Measurements from ENCODE around the gene MTF2.
"Not testable (repeated sequence)": the region's sequence is repeated elsewhere in the genome, so short reads cannot be mapped to it uniquely, and the experiment has no call there.

Gene MTF2

DNA sequence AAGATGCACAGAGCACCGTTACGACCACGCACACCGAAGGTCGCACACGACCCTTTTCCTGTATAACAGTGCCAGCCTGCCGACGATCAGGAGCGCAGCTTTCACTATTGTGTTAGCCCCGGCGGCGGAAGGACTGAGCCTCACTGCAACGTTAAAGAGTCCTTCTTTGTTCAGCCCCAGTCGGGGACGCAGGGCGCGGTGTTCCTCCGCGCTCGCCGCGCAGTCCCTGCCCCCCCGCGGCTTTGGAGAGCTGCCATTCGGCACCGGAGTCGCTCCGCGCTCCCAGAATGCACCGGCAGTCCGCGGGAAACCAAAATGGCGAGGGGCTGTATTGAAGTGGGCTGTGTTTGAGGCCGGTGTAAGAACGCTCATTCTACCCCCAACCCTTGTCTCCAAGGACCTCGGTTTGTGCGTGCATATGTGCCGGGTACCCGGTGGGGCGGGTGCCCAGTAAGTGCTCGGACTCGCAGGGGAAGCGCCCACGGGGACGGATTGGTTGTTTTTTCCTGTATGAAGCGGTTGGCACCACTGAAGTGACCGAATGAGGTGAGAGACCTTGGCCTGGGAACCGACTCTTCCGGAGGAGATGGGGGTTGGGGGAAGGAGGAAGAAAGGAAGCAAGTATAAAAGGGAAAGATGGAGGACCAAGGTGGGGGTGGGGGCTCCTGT, at the start of gene MTF2:
Gene MTF2 (plus strand): TSS at position 298 of the 669 bp plus-strand sequence. CDS start 244 bp downstream, at position 542.
- DNase-seq: peak; percentile 95
- in situ Hi-C loops (cut with HindIII; ENCODE audit: low pct_ligation_motif_present, low pct_unique_long_range_greater_than_20kb, low sequenced_read_pairs): no loop called here

DNA sequence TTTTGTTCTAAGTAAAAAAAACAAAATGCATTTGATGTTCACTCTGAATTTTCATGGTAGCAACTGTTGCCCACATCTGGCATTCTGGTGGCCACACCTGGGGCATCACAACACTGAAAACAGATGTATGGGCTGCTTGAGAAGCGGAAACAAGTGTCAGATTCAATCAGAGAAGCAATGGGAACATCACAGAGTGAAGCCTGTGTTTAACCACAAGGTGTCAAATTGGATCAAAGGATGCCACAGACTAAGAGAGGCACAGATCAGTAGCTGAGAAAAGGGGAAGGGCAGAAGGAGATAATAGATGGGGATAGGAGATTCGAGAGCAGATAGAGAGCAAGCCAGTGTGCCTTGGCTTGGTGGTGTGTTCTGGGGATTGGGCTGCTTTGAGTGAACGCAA, 49.8 kb upstream of the MTF2 start:
- no peak for DNase-seq
- in situ Hi-C loops (cut with HindIII; ENCODE audit: low pct_ligation_motif_present, low pct_unique_long_range_greater_than_20kb, low sequenced_read_pairs): no loop called here

DNA sequence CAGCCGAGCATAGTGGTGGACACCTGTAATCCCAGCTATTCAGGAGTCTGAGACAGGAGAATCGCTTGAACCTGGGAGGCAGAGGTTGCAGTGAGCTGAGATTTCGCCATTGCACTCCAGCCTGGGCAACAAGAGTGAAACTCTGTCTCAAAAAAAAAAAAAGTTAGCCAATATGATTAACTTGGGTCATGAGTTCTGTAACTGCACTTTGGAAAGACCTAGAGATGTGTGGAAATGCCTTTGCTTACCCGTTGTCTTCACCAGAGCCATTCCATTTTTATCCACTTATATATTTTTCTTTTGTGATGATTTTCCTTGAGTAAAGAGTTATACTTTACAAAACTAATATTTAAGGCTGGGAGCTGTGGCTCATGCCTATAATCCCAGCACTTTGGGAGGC, 48.9 kb upstream of the MTF2 start:
- in situ Hi-C loops (cut with HindIII; ENCODE audit: low pct_ligation_motif_present, low pct_unique_long_range_greater_than_20kb, low sequenced_read_pairs); DNase-seq: not testable (repeated sequence)

DNA sequence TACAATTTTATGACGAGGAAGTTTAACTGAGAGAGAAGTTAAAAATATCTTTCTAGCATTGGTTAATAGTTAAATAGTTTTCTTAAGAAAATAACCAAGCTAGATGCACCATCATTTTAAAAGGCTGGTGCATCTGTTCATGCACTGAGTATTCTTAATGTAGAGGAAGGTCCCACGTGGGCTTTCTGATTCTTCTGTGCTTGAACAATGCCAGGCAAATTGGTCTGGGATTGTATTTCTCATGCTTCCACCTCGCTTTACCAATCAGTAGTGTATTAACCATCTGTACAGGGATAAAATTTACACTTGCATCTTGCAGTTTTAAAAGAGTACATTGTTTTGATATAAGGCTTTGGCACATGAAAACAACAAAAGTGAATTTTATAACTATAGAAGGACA, 47.4 kb upstream of the MTF2 start:
- no peak for DNase-seq
- in situ Hi-C loops (cut with HindIII; ENCODE audit: low pct_ligation_motif_present, low pct_unique_long_range_greater_than_20kb, low sequenced_read_pairs): no loop called here

DNA sequence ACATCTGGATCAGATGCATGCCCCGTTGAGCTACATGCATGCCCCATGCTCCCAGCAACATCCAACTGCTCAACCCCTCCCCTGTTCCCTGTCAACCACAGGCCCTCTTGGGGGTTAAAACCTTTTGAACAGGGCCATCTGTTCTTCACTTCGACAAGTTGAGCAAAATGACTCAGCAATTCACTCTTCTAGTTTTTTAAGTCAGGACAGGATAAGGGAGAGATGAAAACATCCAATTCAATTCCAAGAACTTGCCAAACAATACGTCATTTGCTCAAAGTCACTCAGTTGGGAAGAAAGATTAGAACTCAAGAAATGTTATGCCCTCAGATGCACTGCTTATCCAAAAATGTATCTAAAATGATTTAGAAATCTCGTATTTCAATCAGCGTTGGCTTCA, 46.1 kb upstream of the MTF2 start:
- no peak for DNase-seq
- in situ Hi-C loops (cut with HindIII; ENCODE audit: low pct_ligation_motif_present, low pct_unique_long_range_greater_than_20kb, low sequenced_read_pairs): no loop called here

DNA sequence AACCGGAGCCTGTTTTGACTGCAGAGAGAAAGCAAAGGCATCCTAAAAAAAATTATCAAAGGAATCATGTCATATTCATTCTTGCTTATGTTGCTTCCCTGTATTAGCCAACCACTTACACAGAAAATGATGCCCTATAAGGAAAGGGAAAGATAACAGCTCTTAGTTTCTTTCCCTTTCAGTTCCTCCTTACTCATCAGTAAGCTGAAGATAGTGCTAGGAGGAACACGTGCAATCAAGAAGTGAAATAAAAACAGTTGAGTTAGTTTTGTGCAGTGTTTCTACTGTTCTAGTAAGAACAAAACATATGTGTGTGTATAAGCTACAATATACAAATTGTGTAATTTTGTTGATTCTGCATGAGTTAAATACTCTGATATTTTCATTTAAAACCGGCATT, 45.3 kb upstream of the MTF2 start:
- in situ Hi-C loops (cut with HindIII; ENCODE audit: low pct_ligation_motif_present, low pct_unique_long_range_greater_than_20kb, low sequenced_read_pairs): no loop called here
- no peak for DNase-seq

DNA sequence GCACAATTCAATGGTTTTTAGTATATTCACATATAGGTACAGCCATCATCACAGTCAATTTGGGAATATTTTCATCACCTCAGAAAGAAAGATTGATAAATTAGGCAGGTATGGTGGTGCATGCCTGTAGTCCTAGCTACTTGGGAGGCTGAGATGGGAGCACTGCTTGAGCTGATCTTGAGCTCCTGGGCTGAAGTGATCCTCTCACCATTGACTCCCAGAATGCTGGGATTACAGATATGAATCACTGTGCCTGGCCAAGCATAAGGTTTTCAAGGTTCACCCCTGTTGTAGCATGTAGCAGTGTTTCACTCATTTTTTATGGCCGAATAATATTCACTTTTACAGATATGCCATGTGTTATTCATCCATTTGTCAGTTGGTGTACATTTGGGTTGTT, 44.7 kb upstream of the MTF2 start:
- in situ Hi-C loops (cut with HindIII; ENCODE audit: low pct_ligation_motif_present, low pct_unique_long_range_greater_than_20kb, low sequenced_read_pairs): no loop called here
- DNase-seq: no peak

DNA sequence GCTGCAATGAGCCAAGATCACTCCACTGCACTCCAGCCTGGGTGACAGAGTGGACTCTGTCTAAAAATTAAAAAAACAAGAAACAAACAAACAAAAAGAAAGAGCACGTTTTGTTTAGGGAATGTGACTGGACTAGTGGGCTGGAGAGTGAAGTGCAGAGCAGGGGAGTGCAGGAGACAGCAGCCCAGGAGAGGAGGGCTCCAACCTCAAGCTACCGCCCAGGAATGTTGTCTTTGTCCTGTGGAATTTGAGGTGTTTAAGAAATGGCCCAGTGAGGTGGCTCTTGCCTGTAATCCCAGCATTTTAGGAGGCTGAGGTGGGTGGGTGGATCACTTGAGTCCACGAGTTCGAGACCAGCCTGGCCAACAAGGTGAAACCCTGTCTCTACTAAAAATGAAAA, 42.4 kb upstream of the MTF2 start:
- DNase-seq: no peak
- in situ Hi-C loops (cut with HindIII; ENCODE audit: low pct_ligation_motif_present, low pct_unique_long_range_greater_than_20kb, low sequenced_read_pairs): no loop called here

DNA sequence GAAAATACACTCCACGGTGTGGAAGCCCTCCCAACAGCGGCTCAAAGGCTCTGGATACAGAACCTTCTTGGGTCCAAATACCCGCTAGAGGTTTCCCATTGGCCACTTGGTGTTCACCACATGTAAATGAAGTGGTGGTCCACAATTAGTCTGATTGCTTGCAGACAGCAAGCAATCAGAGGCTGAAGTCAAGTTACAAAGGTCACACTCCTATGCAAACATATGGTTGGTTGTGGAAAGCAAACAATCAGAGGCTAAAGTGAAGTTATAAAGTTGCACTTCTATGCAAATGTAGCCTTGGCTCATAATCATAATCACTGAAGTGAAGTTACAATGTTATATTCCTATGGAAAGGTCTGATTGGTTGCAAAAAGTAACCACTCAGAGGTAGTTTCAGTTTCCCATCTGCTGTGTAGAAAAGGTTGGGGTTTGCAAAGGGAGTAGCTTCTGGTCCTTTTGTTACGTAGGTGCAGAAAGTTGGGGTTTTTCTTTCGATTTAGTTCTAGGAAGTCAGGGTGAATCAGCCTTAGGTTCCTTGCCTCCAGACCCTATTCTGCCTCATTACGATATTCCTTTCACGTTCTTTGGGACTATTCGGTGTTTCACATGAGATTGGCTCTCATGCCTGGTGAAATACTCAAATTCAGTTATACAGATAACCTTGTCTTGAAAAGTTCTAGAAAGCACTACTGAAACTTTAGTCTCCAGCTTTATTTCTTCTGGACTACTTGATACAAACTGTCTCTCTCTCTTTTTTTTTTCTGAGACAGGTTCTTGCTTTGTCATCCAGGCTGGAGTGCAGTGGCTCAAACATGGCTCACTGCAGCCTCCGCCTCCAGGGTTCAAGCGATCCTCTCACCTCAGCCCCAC, 36.7 kb upstream of the MTF2 start:
- in situ Hi-C loops (cut with HindIII; ENCODE audit: low pct_ligation_motif_present, low pct_unique_long_range_greater_than_20kb, low sequenced_read_pairs): no loop called here
- peak; percentile 10 for DNase-seq

DNA sequence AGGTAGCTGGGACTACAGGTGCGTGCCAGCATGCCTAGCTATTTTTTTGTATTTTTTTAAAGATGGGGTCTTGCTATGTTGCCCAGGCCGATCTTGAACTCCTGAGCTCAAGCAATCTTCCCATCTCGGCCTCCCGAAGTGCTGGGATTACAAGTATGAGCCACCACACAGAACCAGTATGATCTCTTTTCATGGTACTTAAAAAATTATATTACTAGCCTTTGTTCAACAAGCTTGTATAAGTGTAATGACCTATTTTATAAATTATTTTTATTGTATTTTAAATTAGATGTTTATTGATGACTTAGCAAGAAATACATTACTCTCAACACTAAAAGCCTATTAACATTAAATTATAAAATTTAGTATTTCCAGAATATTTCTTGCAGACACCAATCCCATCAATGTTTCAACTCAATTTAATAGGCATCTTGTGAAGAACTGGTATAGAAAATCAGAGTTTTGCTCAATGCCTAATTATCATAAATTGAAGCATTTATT, 36.0 kb upstream of the MTF2 start:
- no peak for DNase-seq
- in situ Hi-C loops (cut with HindIII; ENCODE audit: low pct_ligation_motif_present, low pct_unique_long_range_greater_than_20kb, low sequenced_read_pairs): no loop called here

DNA sequence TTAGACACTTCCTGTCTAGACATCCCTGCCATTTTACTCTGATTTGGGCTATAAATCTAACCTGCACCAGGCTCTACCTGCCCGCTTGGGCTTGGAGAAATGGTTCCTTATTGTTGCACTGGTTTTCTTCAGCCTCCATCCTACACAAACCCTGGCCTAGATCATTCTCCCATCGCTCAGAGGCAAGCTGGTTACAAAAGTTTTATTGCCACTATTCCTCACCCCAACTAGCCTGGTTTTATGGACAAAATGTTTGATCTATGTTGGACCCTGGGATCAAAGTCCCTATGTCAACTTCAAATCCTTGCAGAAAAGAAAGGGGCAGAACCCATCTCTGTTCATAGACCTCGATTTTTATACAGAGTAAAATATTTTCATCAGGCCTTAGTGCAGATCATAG, 31.5 kb upstream of the MTF2 start:
- DNase-seq: no peak

DNA sequence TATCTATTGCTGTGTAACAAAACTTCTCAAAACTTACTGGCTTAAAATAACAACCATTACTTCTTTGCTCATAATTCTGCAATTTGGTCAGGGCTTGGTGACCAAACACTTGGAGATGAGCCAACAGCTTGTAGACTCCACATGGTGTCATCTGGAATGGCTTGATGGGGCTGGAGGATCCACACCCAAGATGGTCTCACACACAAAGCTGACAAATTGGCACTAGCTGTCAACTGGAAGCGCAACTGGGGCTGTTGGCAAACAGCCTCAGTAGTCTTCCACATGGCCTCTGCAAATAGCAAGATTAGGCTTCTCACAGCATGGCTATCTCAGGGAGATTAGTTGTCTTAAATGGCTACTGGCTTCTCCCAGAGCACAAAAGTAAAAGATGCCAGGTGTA, 27.1 kb upstream of the MTF2 start:
- DNase-seq: no peak
- in situ Hi-C loops (cut with HindIII; ENCODE audit: low pct_ligation_motif_present, low pct_unique_long_range_greater_than_20kb, low sequenced_read_pairs): no loop called here

More for the DNA sequence above, 31.5 kb upstream of the MTF2 start:
- in situ Hi-C loops (cut with HindIII; ENCODE audit: low pct_ligation_motif_present, low pct_unique_long_range_greater_than_20kb, low sequenced_read_pairs): no loop called here

DNA sequence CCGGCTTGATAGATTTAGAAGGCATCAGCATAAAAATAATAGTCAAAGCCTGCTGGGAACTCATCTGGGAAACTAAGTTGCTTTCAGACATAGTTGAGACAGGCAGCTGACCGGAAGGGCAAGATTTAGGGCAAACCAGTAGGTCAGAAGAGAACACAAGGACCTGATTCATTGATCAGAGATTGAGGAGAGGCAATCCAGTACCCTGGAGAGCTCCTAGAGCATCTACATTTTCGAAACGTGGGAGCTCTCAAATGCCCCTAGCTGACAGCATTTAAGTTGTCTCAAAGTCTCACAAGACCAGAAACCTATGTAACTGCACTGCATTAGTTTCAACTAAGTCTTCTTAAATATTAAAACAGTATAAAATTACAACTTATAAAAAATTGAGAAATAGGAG, 22.9 kb upstream of the MTF2 start:
- in situ Hi-C loops (cut with HindIII; ENCODE audit: low pct_ligation_motif_present, low pct_unique_long_range_greater_than_20kb, low sequenced_read_pairs): no loop called here
- DNase-seq: no peak

DNA sequence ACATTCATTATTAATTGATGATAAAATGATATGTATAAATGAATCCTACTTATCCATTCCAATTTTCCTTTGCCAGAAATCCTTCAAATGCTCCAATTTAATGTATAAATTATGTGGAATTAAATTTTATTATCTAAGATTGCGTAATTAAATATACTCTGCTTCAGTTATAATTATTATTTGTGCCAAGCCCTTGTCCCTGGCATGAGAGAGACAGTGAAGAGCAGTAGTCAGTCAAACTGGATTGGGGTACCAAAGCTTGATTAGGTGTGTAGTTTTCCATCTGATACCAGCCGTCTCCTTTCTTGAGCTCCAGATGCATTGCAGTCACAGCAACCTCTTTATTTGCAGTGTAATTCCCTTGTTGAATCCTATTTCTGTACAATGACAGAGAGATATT, 22.4 kb upstream of the MTF2 start:
- DNase-seq: no peak
- in situ Hi-C loops (cut with HindIII; ENCODE audit: low pct_ligation_motif_present, low pct_unique_long_range_greater_than_20kb, low sequenced_read_pairs): no loop called here

DNA sequence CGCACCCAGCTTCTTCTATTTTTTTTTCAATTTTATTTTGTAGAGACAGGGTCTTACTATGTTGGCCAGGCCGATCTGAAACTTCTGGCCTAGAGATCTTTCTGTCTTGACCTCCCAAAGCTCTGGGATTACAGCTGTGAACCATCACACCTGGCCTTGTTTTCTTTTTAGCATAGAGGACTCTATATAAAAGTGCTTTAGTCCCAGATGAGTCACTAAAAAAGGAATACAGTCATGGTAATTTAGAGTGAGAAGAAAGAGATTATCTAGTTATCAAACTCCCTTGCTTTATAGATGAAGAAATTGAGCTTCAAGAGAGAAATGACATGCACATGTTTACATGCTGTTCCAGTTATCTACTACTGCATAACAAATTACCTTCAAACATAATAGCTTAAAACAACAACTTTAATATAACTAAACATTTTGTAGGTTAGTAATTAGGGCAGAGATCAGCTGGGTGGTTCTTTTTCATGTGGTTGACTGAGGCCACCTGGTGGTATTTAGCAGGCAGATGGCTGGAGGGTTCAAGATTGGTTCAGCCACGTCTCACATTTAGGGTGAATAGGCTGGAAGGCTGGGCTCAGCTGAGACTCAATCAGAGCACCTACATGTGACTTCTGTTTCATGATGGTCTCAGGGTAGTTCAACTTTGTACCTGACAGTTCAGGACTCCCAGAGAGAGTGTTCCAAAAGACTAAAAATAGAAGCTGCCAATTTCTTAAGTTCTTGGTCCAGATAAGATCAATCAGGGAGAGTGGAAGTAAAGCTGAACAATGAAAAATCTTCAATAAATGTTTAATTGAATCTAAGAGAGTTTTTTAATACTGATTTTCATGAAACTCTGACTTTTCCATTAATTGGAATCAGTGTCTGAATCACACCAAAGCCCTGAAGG, 16.9 kb upstream of the MTF2 start:
- peak; percentile 43 for DNase-seq
- in situ Hi-C loops (cut with HindIII; ENCODE audit: low pct_ligation_motif_present, low pct_unique_long_range_greater_than_20kb, low sequenced_read_pairs): no loop called here

DNA sequence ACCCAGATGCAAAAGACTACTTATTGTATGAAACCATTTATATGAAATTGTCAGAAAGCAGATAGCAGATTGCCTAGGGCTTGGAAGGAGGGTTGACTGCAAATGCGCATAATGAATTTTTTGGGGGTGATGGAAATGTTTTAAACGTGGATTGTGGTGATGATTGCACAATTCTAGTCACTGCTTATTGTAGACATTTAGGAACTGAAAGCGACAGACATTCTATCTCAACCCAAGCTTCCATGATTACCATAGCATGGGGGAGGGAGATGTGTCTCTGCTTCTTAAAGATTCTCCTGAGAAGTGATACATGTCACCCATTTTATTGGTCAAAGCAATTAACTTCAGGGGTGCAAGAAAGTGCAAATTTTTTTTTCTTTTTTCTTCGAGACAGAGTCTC, 2.8 kb upstream of the MTF2 start:
- in situ Hi-C loops (cut with HindIII; ENCODE audit: low pct_ligation_motif_present, low pct_unique_long_range_greater_than_20kb, low sequenced_read_pairs): no loop called here
- DNase-seq: no peak

DNA sequence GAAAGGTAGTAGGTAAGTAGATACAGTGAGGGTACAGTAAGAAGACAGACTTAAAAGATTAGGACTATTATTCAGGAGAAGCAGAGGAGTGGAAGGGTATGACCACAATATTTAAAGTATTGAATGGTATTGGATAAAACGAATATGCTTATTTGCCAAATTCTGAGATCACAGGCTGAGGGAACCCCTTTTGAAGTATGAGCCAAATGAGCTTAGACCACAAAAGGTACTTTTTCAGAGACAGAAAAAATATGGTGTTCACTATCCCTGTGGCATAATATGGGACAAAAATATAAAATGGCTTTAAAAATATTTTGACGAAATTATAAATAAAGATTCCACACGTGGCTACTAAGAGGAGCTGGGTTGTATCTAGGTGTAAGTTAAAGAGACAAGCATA, 880 bp upstream of the MTF2 start:
- no peak for DNase-seq
- in situ Hi-C loops (cut with HindIII; ENCODE audit: low pct_ligation_motif_present, low pct_unique_long_range_greater_than_20kb, low sequenced_read_pairs): no loop called here

DNA sequence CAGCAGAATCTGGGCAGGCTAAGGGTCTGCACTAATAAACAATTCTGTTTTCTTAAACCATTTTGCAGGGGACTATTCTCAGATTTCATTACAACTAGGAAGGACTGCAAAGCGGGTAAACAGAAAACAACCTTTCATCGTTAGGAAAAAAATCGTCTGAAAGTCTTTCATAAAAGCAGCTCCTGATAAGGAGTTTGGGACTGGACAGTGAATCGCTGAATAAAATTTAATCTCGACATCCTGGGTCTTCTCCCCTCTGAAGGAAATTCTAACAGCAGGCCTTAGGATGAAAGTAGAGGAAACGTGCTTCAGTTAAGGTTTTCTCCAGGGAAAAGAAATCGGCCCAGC, 471 bp upstream of the MTF2 start:
- in situ Hi-C loops (cut with HindIII; ENCODE audit: low pct_ligation_motif_present, low pct_unique_long_range_greater_than_20kb, low sequenced_read_pairs): no loop called here
- no peak for DNase-seq

DNA sequence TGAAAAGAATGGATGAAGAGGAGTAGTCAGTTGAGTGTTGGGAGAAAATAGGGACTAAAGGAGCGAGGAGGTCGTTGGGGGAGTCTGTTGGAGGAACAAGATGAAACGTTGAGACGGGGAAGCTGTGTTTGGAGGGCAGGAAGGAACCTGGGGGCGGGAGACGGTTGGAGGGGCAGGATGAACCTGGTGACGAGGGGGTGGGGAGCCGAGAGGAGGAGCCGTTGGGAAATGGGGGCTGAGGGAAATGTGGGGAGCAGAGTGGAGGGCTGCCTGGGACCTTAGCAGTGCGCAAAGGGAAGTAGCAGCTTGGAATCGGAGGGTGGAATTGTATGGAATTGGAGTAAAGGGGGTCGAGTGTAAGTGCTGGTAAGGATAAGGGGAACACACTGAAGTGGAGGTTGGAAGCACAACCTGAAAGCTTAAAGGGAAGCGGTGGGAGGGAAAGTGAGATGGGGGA, 630 bp downstream of the MTF2 start:
- in situ Hi-C loops (cut with HindIII; ENCODE audit: low pct_ligation_motif_present, low pct_unique_long_range_greater_than_20kb, low sequenced_read_pairs): no loop called here

More for the DNA sequence above, 630 bp downstream of the MTF2 start:
- DNase-seq: peak; percentile 30

Data from ACHN (cell line).